RCC 7860 (cell line): Measurements from ENCODE around the gene ASCC3.

ENCODE experiments used
- DNase-seq: peaks from one replicate; pipeline ENCODE4 v3.0.0-alpha.2; 2015; ENCODE audit warnings: low spot score
- FAIRE-seq: peaks from 2 replicates; lab custom pipeline; 2012; peaks lifted over from hg19 to GRCh38; lab: Jason Lieb, UNC

The ASCC3 gene

GRCh38 chr6:100517633-100518032 lies 363.5 kb downstream of the ASCC3 start:
- DNase-seq (no peak), FAIRE-seq (no peak)

- FAIRE-seq (no peak), DNase-seq (no peak)
Measured at GRCh38 chr6:100517106-100517505, 364.0 kb downstream of the ASCC3 start.

GRCh38 chr6:100514660-100515059 lies 366.5 kb downstream of the ASCC3 start:
- no peak for FAIRE-seq

GRCh38 chr6:100512203-100512862 lies 368.8 kb downstream of the ASCC3 start:
- no peak for FAIRE-seq
- peak; percentile 4 for DNase-seq

More at GRCh38 chr6:100514660-100515059, 366.5 kb downstream of the ASCC3 start:
- DNase-seq, result no peak

GRCh38 chr6:100509101-100509500 lies 372.0 kb downstream of the ASCC3 start:
- DNase-seq (no peak), FAIRE-seq (no peak)

GRCh38 chr6:100506651-100507050 lies 374.5 kb downstream of the ASCC3 start:
- DNase-seq (peak; percentile 29), FAIRE-seq (no peak)

GRCh38 chr6:100504786-100505737 lies 376.1 kb downstream of the ASCC3 start:
- DNase-seq (peak; percentile 74), FAIRE-seq (peak; percentile 85)

GRCh38 chr6:100503043-100503705 lies 378.0 kb downstream of the ASCC3 start:
- no peak for FAIRE-seq

GRCh38 chr6:100493206-100493888 lies 387.8 kb downstream of the ASCC3 start:
- DNase-seq (no peak), FAIRE-seq (no peak)

More at GRCh38 chr6:100503043-100503705, 378.0 kb downstream of the ASCC3 start:
- no peak for DNase-seq

GRCh38 chr6:100491952-100492670 lies 389.0 kb downstream of the ASCC3 start:
- FAIRE-seq (no peak), DNase-seq (no peak)

GRCh38 chr6:100490065-100490464 lies 391.1 kb downstream of the ASCC3 start:
- no peak for DNase-seq
- no peak for FAIRE-seq

GRCh38 chr6:100488244-100488643 lies 392.9 kb downstream of the ASCC3 start:
- FAIRE-seq (no peak), DNase-seq (no peak)

GRCh38 chr6:100487638-100488037 lies 393.5 kb downstream of the ASCC3 start:
- DNase-seq (no peak), FAIRE-seq (no peak)

- DNase-seq, result no peak
- no peak for FAIRE-seq
Measured at GRCh38 chr6:100485268-100485667, 395.9 kb downstream of the ASCC3 start.

- DNase-seq (no peak), FAIRE-seq (no peak)
Measured at GRCh38 chr6:100484474-100484873, 396.7 kb downstream of the ASCC3 start.

GRCh38 chr6:100482698-100483097 lies 398.4 kb downstream of the ASCC3 start:
- no peak for FAIRE-seq
- DNase-seq, result no peak

GRCh38 chr6:100479179-100480035 lies 401.7 kb downstream of the ASCC3 start:
- peak; percentile 51 for FAIRE-seq
- no peak for DNase-seq

GRCh38 chr6:100475554-100476320 lies 405.4 kb downstream of the ASCC3 start:
- no peak for DNase-seq
- no peak for FAIRE-seq
